IPS DF 19.7 (cell line): ENCODE results near the gene SLC25A39.
"Not testable (repeated sequence)": the region's sequence is repeated elsewhere in the genome, so short reads cannot be mapped to it uniquely, and the experiment has no call there.

Source experiments
- DNase-seq: peaks from one replicate; pipeline ENCODE4 v3.0.0-alpha.2; 2013; ENCODE audit warnings: low read depth, low spot score

The SLC25A39 gene, protein sequence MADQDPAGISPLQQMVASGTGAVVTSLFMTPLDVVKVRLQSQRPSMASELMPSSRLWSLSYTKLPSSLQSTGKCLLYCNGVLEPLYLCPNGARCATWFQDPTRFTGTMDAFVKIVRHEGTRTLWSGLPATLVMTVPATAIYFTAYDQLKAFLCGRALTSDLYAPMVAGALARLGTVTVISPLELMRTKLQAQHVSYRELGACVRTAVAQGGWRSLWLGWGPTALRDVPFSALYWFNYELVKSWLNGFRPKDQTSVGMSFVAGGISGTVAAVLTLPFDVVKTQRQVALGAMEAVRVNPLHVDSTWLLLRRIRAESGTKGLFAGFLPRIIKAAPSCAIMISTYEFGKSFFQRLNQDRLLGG

DNA sequence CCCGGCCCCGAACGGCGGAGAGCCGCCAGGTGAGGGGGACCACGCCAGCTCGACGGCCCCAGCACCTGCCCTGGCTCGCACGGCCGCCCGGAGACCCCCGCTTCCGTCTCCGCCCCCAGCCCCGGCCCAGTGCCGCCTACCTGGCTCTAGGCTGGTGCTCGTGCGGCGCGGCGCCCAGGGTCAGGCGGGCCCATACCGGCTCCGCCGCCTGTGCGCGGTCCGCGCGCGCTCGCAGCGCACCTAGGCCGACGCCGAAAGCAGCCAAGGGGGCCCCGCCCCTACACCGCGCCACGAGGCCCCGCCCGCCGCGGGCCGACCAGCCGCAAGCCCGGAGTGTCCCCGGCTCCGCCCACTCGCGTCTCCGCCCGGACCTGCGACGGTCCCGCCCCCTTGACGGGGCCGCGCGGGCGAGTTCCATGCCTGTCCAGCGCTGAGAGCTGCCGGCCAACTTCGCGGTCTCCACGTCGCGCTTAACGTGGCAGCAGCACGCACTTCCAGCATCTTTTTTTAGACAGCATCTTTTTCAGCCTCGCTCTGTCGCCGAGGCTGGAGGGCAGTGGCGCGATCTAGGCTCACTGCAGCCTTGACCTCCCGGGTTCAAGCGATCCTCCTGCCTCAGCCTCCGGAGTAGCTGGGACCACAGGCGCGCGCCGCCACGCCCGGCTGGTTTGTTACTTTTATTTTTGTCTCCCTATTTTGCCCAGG is at the start of gene SLC25A39:
TSS of gene SLC25A39 (minus strand) at position 253 of the 705 bp plus-strand sequence. CDS start 1,261 bp downstream, outside the sequence.
- DNase-seq: peak; percentile 63

- no peak for DNase-seq
Measured at GRCh38 chr17:44372036-44372435, 47.4 kb upstream of the SLC25A39 start.

GRCh38 chr17:44369414-44370023 is 44.9 kb upstream of the SLC25A39 start:
- not testable (repeated sequence) for DNase-seq

- not testable (repeated sequence) for DNase-seq
Measured at GRCh38 chr17:44368391-44369243, 44.0 kb upstream of the SLC25A39 start.

DNA sequence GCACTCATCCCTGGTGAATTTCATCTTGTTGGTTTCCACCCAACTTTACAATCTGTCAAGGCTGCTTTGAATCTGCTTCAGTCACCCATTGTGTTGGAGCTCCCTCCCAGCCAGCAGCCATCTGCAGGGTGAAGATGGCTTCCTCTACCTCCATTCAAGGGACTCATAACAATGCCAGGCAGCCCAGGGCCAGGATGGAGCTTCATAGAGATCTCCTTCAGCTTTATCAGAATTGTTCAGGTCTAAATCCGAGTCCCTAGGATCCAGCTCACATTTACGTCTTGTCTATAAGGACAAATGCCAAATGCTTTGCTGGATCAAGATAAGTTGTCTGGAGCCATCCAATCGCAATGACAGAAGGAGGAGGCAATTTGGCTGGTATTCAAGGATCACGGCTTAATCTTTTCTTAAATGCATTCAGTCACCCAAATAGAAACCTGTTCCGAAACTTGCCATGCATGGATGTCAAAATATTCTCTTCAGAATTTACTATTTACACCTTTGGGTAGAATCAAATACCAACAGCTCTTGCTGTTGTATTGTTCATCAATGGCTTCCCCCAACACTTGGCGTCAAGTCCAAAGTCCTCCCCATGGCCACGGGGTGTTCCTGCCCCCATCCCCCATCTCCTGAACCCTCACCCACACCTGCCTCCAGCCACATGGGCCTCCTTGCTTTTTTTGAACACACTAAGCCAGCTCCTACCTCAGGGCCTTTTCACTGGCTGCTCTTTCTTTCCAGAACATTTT is 42.8 kb upstream of the SLC25A39 start:
- DNase-seq: no peak

DNA sequence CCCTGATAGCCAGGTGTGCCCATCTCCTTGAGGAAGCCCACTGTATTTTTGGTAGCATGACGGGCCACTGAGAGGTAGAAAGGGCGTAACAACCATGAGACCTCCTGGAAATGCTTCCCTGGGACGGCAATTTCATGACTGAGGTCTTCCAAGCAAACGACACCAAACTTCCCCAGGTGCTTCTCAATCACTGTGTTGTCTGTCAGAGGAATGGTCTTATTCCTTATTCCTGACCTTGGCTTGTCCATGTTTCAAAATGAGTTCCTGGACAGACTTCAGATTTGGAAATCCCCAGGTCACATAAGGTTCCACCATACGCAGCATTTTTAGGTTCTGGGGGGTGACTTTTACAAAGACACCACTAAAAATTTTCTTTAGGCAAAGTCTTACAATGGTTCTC is 40.4 kb upstream of the SLC25A39 start:
- not testable (repeated sequence) for DNase-seq

DNA sequence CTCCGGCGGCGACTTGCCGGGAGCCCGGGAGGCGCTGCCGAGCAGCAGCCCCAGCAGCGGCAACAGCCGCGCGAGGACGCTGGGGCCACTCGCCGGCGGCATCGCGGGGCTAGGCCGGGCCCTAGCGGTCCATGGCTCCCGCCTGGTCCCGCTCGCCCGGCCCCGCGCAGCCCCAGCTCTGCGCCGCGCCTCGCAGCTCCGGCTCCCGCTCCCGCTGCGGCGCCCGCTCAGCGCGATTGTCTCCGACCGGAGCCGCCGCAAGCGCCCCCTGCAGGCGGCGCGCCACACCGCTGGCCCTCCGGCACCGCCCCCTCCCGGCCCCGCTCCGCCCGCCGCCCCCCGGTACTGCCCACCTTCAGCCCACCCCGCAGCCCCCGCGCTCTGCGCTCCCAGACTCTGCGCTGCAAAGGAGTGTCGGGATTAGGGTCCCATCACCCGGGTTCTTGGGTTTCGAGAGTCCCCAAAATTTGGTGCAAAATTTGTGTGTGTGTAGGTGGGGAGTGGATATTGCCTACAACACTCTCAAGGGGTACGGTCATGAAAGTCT is 39.1 kb upstream of the SLC25A39 start, which contains the start of gene FAM171A2:
TSS of gene FAM171A2 (minus strand) at position 241 of the 547 bp plus-strand sequence. CDS start at position 102, 139 bp downstream.
- no peak for DNase-seq

GRCh38 chr17:44362949-44363612 is 38.5 kb upstream of the SLC25A39 start:
- no peak for DNase-seq

DNA sequence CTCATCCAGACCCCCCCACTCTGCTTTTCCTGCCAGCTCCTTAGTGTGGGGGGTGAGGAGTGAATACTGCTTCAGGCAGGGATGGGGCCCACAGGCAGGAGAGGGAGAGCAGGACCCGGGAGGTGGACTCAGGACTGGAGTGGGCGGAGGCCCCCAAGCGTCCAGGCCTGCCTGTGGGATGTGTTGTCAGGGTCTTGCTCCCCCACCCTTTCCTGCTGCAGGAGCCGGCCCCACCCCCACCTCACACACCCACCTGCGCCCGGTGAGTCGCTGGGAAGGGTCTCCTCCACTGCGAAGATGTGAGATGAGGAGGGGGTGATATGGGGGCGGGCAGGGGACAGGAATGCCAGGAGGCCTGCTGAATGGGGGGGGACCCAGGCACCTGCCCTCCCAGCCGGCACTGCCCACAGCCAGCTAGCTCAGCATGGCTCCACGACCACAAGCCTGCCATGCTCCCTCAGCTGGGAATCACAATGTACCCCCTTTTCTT is 37.9 kb upstream of the SLC25A39 start:
- no peak for DNase-seq

DNA sequence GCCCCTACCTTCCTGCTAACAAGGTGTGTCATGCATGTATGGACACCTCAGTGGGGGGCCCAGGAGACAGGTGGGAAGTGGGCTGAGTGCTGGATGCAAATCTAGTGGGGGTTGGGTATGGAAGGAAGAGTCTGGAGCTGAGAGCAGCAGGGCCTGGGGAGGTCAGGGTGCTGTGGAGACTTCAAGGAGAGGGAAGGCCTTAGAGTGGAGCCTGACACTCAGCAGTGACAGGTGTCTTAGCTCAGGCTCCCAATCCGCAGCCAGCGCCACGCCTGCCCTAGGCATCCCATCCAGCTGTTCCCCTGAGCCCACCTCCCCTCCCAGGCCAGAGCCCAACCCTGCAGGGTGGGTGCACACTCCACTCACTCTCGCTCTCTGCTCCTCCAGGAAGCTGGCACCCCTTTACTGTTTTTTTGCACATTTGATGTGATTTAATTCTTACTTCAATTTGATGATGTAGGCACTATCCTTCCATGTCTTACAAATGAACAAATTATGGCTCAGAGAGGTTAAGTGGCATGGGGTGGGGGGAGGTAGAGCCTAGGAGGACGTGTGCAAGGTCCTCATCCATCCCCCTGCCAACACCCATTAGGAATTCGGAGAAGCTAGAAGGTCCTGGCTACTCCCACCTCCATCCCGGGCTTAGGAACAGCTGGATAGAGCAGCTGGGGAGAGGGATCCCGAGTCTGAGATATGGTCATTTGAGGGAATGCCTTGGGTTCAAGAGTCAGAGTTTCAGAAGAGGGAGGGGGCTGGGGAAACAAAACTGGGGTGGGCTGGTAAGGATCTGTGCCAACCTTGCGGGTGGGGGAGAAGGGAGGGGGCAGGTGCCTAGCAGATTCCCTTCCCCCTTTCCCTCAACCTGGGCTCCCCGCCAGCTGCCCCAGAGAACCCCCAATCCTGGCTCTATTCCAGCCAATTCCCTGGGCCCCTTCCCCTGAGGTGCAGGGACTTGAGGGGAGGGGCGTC is 37.0 kb upstream of the SLC25A39 start:
- no peak for DNase-seq

DNA sequence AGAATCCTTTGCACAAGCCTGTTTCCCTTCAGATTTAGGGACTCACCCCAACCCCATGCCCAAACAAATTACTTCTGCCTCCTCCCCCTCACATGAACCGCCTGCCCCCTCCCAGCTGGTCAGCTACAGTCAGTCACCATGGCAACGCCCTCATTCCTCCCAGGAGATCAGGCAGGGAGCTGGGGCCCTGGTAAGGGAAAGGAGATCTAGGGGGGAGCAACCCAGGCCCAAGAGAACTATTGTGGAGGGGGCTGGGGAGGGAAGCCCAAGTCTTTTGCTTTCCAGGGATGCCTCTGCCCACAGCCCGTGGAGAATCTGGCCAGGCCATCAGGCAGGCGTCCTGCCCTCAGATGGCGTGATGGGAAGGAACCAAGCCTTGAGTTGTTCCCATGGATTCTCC is 36.2 kb upstream of the SLC25A39 start:
- DNase-seq: no peak

GRCh38 chr17:44360144-44360533 is 35.5 kb upstream of the SLC25A39 start:
- no peak for DNase-seq

GRCh38 chr17:44359458-44360143 is 35.0 kb upstream of the SLC25A39 start:
- DNase-seq: no peak

- DNase-seq: no peak
Measured at GRCh38 chr17:44359006-44359405, 34.4 kb upstream of the SLC25A39 start.

DNA sequence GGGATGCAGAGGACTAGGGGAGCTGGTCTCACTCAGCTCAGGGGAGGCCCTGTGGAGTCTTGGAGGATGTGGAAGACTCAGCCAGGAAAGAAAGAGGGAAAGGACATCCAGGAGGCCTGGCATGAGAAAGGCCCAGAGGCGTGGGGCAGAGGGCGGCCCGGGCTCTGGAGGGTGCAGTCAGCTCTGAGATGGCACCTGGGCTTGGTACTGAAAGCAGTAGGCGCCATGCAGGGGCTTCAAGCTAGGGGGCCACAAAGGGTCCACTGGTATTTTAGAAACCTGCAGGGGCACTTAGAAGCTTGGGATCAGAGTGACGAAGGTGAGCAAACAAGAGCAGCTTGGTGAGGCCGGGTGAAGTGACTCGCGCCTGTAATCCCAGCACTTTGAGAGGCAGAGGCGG is 33.4 kb upstream of the SLC25A39 start:
- DNase-seq: no peak

DNA sequence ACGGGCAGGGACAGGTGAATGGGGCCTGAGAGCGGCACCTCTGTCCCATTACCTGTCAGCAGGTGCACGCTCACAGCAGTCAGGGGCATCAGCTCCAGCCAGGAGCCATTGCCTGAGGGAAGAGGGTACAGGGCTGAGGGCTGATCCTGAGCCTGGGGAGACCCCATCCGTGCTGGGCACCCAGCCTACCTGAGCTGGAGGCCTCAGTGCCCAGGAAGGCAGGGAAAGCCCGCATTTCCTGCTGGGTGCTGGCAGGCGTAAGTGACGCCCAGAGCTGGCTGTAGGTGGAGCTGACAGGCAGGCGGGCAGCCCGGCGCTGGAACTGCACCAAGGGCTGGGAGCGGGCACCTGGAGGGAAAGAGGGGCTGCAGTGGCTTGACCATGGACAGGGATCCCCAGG is 31.6 kb upstream of the SLC25A39 start:
- no peak for DNase-seq

- no peak for DNase-seq
Measured at GRCh38 chr17:44355642-44356099, 31.0 kb upstream of the SLC25A39 start.
